Activated CD4-positive, alpha-beta memory T cell treated with anti-CD3 and anti-CD28 coated beads for 36 hours (primary cell): ENCODE results near the gene UBXN7. TPM values are rescaled to one million over a fixed set of nuclear protein-coding genes. Genes with fewer than 3 reads are reported as not detected.
"Not testable (repeated sequence)": the region's sequence is repeated elsewhere in the genome, so short reads cannot be mapped to it uniquely, and the experiment has no call there.

ENCODE experiments used
- CTCF ChIA-PET: fragments of 350-600 bp; sonication (Branson Sonifier 250); formaldehyde crosslinking; loops from one replicate; lab custom pipeline; 2021; ENCODE audit warnings: antibody characterized with exemption, inconsistent platforms; lab: Charles Lee
- POLR2A ChIA-PET: fragments of 350-600 bp; sonication (Branson Sonifier 250); formaldehyde crosslinking; loops from one replicate; lab custom pipeline; 2021; ENCODE audit warnings: antibody characterized with exemption; lab: Charles Lee
- DNase-seq: peaks from one replicate; pipeline ENCODE4 v3.0.0-alpha.2; 2020
- H3K27ac Mint-ChIP-seq: one replicate; pipeline ENCODE4 v1.8.0; 2021; ENCODE audit warnings: mixed read lengths
- H3K27me3 Mint-ChIP-seq: one replicate; pipeline ENCODE4 v1.8.0; 2021; ENCODE audit warnings: mixed read lengths
- H3K36me3 Mint-ChIP-seq: one replicate; pipeline ENCODE4 v1.8.0; 2021; ENCODE audit warnings: mixed read lengths
- H3K4me1 Mint-ChIP-seq: one replicate; pipeline ENCODE4 v1.8.0; 2021; ENCODE audit warnings: low read depth, mixed read lengths
- H3K4me3 Mint-ChIP-seq: one replicate; pipeline ENCODE4 v1.8.0; 2021; ENCODE audit warnings: mild to moderate bottlenecking, mixed read lengths
- H3K9me3 Mint-ChIP-seq: one replicate; pipeline ENCODE4 v1.8.0; 2021; ENCODE audit warnings: mixed read lengths
- intact Hi-C: fragments of 100-400 bp; cut with micrococcal nuclease; formaldehyde crosslinking; loops from one replicate; pipeline ENCODE4 v1.15.1; 2023
- total RNA-seq, 2 experiments: library from RNA; stranded (reverse); gene quantifications; one replicate each; pipeline ENCODE4 v1.2.3, GENCODE V29; 2021

The UBXN7 gene
- total RNA-seq, 2 experiments from 2014 or later = 58.1 to 61.1 TPM

GRCh38 chr3:196350067-196350466 is 82.2 kb downstream of the UBXN7 start:
- Mint-ChIP-seq H3K4me3 (no peak overlapping the region), H3K27me3 (no peaks in the 10 kb centered on the region), H3K36me3 (peaks cover 12% of the 10 kb centered on the region), H3K27ac (no peak overlapping the region), H3K9me3 (no peaks in the 10 kb centered on the region), H3K4me1 (no peaks in the 10 kb centered on the region)
- no peak for DNase-seq
- CTCF ChIA-PET = no interaction called here
- POLR2A ChIA-PET = no interaction called here
- intact Hi-C loops = no loop called here

GRCh38 chr3:196348698-196349097 is 83.5 kb downstream of the UBXN7 start:
- POLR2A ChIA-PET = interaction anchor here (0.6 kb wide), 1 partner anchor 31 kb away, joined by 4 read pairs; no protein-coding TSS in a partner anchor
- Mint-ChIP-seq H3K27me3 (no peaks in the 10 kb centered on the region), H3K36me3 (peaks cover 8% of the 10 kb centered on the region), H3K27ac (no peak overlapping the region), H3K9me3 (no peaks in the 10 kb centered on the region), H3K4me1 (no peaks in the 10 kb centered on the region), H3K4me3 (no peak overlapping the region)
- no peak for DNase-seq
- CTCF ChIA-PET = no interaction called here
- intact Hi-C loops = no loop called here

GRCh38 chr3:196344663-196345062 is 87.6 kb downstream of the UBXN7 start:
- DNase-seq = no peak
- Mint-ChIP-seq H3K4me1 (peaks cover 6% of the 10 kb centered on the region), H3K36me3 (peaks cover 8% of the 10 kb centered on the region), H3K27ac (no peak overlapping the region), H3K4me3 (no peak overlapping the region), H3K9me3 (no peaks in the 10 kb centered on the region), H3K27me3 (no peaks in the 10 kb centered on the region)
- ChIA-PET CTCF (no interaction called here), POLR2A (no interaction called here)
- intact Hi-C loops = no loop called here

- intact Hi-C loops = not testable (repeated sequence)
Measured at GRCh38 chr3:196343917-196344316, 88.3 kb downstream of the UBXN7 start.

GRCh38 chr3:196341137-196341536 is 91.1 kb downstream of the UBXN7 start:
- H3K4me3 Mint-ChIP-seq = no peak overlapping the region
- peaks cover 6% of the 10 kb centered on the region for H3K4me1 Mint-ChIP-seq
- no peak overlapping the region for H3K27ac Mint-ChIP-seq
- ChIA-PET CTCF (no interaction called here), POLR2A (no interaction called here)
- no peaks in the 10 kb centered on the region for H3K27me3 Mint-ChIP-seq
- no peaks in the 10 kb centered on the region for H3K36me3 Mint-ChIP-seq
- intact Hi-C loops = no loop called here
- no peaks in the 10 kb centered on the region for H3K9me3 Mint-ChIP-seq
- no peak for DNase-seq

More at GRCh38 chr3:196343917-196344316, 88.3 kb downstream of the UBXN7 start:
- CTCF ChIA-PET, H3K36me3 Mint-ChIP-seq, DNase-seq, H3K27me3 Mint-ChIP-seq, H3K4me1 Mint-ChIP-seq, H3K4me3 Mint-ChIP-seq, POLR2A ChIA-PET, H3K9me3 Mint-ChIP-seq, H3K27ac Mint-ChIP-seq: not testable (repeated sequence)

- Mint-ChIP-seq H3K27ac (no peak overlapping the region), H3K36me3 (no peaks in the 10 kb centered on the region), H3K4me1 (peaks cover 6% of the 10 kb centered on the region), H3K9me3 (no peaks in the 10 kb centered on the region), H3K27me3 (no peaks in the 10 kb centered on the region), H3K4me3 (no peak overlapping the region)
- ChIA-PET POLR2A (no interaction called here), CTCF (no interaction called here)
- intact Hi-C loops = no loop called here
- DNase-seq = no peak
Measured at GRCh38 chr3:196340466-196340865, 91.8 kb downstream of the UBXN7 start.

- Mint-ChIP-seq H3K9me3 (no peaks in the 10 kb centered on the region), H3K4me1 (peaks cover 6% of the 10 kb centered on the region), H3K4me3 (no peak overlapping the region), H3K36me3 (no peaks in the 10 kb centered on the region), H3K27me3 (no peaks in the 10 kb centered on the region), H3K27ac (no peak overlapping the region)
- ChIA-PET CTCF (no interaction called here), POLR2A (no interaction called here)
- intact Hi-C loops = no loop called here
- DNase-seq = no peak
Measured at GRCh38 chr3:196339493-196340254, 92.6 kb downstream of the UBXN7 start.

GRCh38 chr3:196339044-196339443 is 93.2 kb downstream of the UBXN7 start:
- Mint-ChIP-seq H3K36me3 (no peaks in the 10 kb centered on the region), H3K4me3 (no peak overlapping the region), H3K27me3 (no peaks in the 10 kb centered on the region), H3K4me1 (peaks cover 6% of the 10 kb centered on the region), H3K9me3 (no peaks in the 10 kb centered on the region), H3K27ac (no peak overlapping the region)
- POLR2A ChIA-PET = no interaction called here
- CTCF ChIA-PET = no interaction called here
- DNase-seq = no peak
- intact Hi-C loops = no loop called here

- no peak for DNase-seq
- Mint-ChIP-seq H3K27ac (no peak overlapping the region), H3K9me3 (no peaks in the 10 kb centered on the region), H3K4me3 (no peak overlapping the region), H3K36me3 (no peaks in the 10 kb centered on the region), H3K27me3 (peaks cover 3% of the 10 kb centered on the region), H3K4me1 (peaks cover 6% of the 10 kb centered on the region)
- ChIA-PET CTCF (no interaction called here), POLR2A (interaction anchor here (0.6 kb wide), 1 partner anchor 114 kb away, joined by 3 read pairs; no protein-coding TSS in a partner anchor)
- intact Hi-C loops = no loop called here
Measured at GRCh38 chr3:196336319-196337145, 95.7 kb downstream of the UBXN7 start.

- Mint-ChIP-seq H3K27ac (no peak overlapping the region), H3K36me3 (no peaks in the 10 kb centered on the region), H3K4me3 (no peak overlapping the region), H3K9me3 (no peaks in the 10 kb centered on the region), H3K27me3 (peaks cover 3% of the 10 kb centered on the region), H3K4me1 (peaks cover 3% of the 10 kb centered on the region)
- DNase-seq = no peak
- ChIA-PET CTCF (no interaction called here), POLR2A (no interaction called here)
- intact Hi-C loops = no loop called here
Measured at GRCh38 chr3:196335503-196335948, 96.7 kb downstream of the UBXN7 start.

GRCh38 chr3:196334982-196335381 is 97.2 kb downstream of the UBXN7 start:
- intact Hi-C loops = no loop called here
- ChIA-PET POLR2A (no interaction called here), CTCF (no interaction called here)
- Mint-ChIP-seq H3K27ac (no peak overlapping the region), H3K36me3 (no peaks in the 10 kb centered on the region), H3K4me1 (no peaks in the 10 kb centered on the region), H3K27me3 (peaks cover 3% of the 10 kb centered on the region), H3K4me3 (no peak overlapping the region), H3K9me3 (no peaks in the 10 kb centered on the region)
- DNase-seq = no peak

- POLR2A ChIA-PET = no interaction called here
- H3K4me1 Mint-ChIP-seq = no peaks in the 10 kb centered on the region
- CTCF ChIA-PET = no interaction called here
Measured at GRCh38 chr3:196332168-196332567, 100.1 kb downstream of the UBXN7 start.

More at GRCh38 chr3:196332168-196332567, 100.1 kb downstream of the UBXN7 start:
- DNase-seq = no peak
- Mint-ChIP-seq H3K9me3 (no peaks in the 10 kb centered on the region), H3K27ac (no peak overlapping the region), H3K36me3 (no peaks in the 10 kb centered on the region), H3K27me3 (peaks cover 5% of the 10 kb centered on the region), H3K4me3 (no peak overlapping the region)
- intact Hi-C loops = no loop called here
